ENCODE measurements around the gene MORN4. TPM values are rescaled to one million over a fixed set of nuclear protein-coding genes. Genes with fewer than 3 reads are reported as not detected.
A peak's percentile ranks its signal among the peaks of the same experiment; 100 is the strongest.

MORN4 gene
- total and polyA plus RNA-seq, 2 donors (not counting 3 experiments of a cell fraction or from before 2014, with no cell fraction given) = 12.2 to 13.9 TPM

DNA sequence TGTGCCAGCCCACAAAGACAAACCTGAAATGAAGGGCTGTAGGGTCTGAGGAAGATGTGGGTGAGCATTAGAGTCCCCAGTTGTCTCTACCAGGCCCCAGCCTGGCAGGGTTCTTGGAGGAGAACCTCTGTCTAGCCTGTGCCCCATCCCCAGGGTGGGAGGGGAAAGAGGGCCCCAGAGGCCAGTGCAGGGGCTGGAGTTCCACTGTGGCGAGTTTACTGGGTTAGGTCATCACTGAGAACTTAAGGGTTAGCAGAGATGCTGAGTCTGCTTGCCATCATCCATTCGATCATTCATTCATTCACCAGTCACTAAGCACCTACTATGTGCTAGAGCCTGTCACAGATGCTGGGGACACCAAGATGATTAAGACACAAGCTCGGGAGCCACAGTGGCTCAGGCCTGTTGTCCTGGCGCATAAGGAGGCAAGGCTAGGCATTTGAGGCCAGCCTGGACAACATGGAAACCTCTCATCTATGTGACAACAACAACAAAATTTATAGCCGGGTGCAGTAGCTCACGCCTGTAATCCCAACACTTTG, 58.1 kb downstream of the MORN4 start:
- Histone ChIP-seq H3K9me3 (replicated peaks; ENCODE audit: control insufficient read depth, insufficient read depth, low read length) (no peaks in the 10 kb centered on the region), H2AFZ (ENCODE audit: low read depth, low read length) (no peak overlapping the region), H3K27me3 (ENCODE audit: control insufficient read depth in 2 of 2, insufficient read depth in 2 of 2, low read length in 2 of 2) (no peaks in the 10 kb centered on the region), H3K4me2 (ENCODE audit: insufficient read depth, low read length) (peak overlapping the region; percentile 23), H4K20me1 (replicated peaks; ENCODE audit: control insufficient read depth, extremely low read depth, insufficient read depth, low read length) (no peaks in the 10 kb centered on the region), H3K27ac (ENCODE audit: insufficient read depth, low read depth, low read length) (peak overlapping the region; percentile 58), H3K79me2 (ENCODE audit: control insufficient read depth, insufficient read depth, low read length) (no peaks in the 10 kb centered on the region), H3K9me1 (replicated peaks; ENCODE audit: control insufficient read depth, extremely low read depth, insufficient read depth, low read length) (no peaks in the 10 kb centered on the region), H3K36me3 (ENCODE audit: control insufficient read depth in 2 of 2, extremely low read depth in 1 of 2, insufficient read depth in 2 of 2, low read length in 2 of 2) (peaks cover 0 to 18% of the 10 kb centered on the region in 2 experiments), H3K4me1 (ENCODE audit: control insufficient read depth, extremely low read depth, insufficient read depth, low read length) (peaks cover 14% of the 10 kb centered on the region), H3K9ac (replicated peaks; ENCODE audit: extremely low read depth, insufficient read depth, low read length) (peak overlapping the region; percentile 22), H3K4me3 (replicated peaks in 1 of 3; ENCODE audit: insufficient read depth in 1 of 3, low read depth in 1 of 3, low read length in 3 of 3) (no peak overlapping the region)
- intact Hi-C loops (cut with micrococcal nuclease) (no loop called here), dilution Hi-C loops (cut with MboI; ENCODE audit: extremely low pct_ligation_motif_present, low sequenced_read_pairs) (no loop called here)
- DNase-seq (ENCODE audit: low read depth, low spot score) (no peak), FAIRE-seq (no peak)
- no TSS peak for BruUV-seq (replicated peaks)
- TF ChIP-seq JUN (IDR thresholded peaks at IDR 0.05; ENCODE audit: borderline replicate concordance, insufficient read depth, insufficient read length, low read depth) (no peak), POLR2A (IDR thresholded peaks at IDR 0.05; ENCODE audit: low read depth, low read length) (no peak), EZH2 (IDR thresholded peaks at IDR 0.05; ENCODE audit: borderline replicate concordance, low read depth, low read length, severe bottlenecking) (no peak), POLR2AphosphoS5 (IDR thresholded peaks at IDR 0.05; ENCODE audit: insufficient read depth, low read depth, low read length) (no peak), FOS (IDR thresholded peaks at IDR 0.05; ENCODE audit: borderline replicate concordance, insufficient read depth, low read length) (no peak), MYC (IDR thresholded peaks at IDR 0.05; ENCODE audit: low read depth, low read length) (no peak), GATA2 (IDR thresholded peaks at IDR 0.05; ENCODE audit: insufficient read depth, insufficient read length, low read depth, low read length) (no peak)
- TF ChIP-seq, protein P1, sequence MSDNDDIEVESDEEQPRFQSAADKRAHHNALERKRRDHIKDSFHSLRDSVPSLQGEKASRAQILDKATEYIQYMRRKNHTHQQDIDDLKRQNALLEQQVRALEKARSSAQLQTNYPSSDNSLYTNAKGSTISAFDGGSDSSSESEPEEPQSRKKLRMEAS (IDR thresholded peaks at IDR 0.05; ENCODE audit: insufficient read depth, insufficient read length) = no peak
- TF ChIP-seq, protein P2, sequence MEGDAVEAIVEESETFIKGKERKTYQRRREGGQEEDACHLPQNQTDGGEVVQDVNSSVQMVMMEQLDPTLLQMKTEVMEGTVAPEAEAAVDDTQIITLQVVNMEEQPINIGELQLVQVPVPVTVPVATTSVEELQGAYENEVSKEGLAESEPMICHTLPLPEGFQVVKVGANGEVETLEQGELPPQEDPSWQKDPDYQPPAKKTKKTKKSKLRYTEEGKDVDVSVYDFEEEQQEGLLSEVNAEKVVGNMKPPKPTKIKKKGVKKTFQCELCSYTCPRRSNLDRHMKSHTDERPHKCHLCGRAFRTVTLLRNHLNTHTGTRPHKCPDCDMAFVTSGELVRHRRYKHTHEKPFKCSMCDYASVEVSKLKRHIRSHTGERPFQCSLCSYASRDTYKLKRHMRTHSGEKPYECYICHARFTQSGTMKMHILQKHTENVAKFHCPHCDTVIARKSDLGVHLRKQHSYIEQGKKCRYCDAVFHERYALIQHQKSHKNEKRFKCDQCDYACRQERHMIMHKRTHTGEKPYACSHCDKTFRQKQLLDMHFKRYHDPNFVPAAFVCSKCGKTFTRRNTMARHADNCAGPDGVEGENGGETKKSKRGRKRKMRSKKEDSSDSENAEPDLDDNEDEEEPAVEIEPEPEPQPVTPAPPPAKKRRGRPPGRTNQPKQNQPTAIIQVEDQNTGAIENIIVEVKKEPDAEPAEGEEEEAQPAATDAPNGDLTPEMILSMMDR (IDR thresholded peaks at IDR 0.05; ENCODE audit: extremely low read depth in 1 of 2, insufficient read depth in 1 of 2, low read depth in 1 of 2, low read length in 2 of 2) = no peak
- ChIA-PET POLR2A (no interaction called here), CTCF (interaction anchor here (0.7 to 8.2 kb wide), 16 partner anchors 9 to 134 kb away, joined by 3 to 304 read pairs (median 5); partner anchors contain the start of genes C10orf62 and HOGA1)

Measured in endothelial cell of umbilical vein (primary cell).